Measurements from ENCODE around the gene EDIL3.

- TF ChIP-seq GABPA (IDR thresholded peaks at IDR 0.05; ENCODE audit: borderline replicate concordance, insufficient read depth, low read length), result no peak
- no peak for TF ChIP-seq KDM1A (IDR thresholded peaks at IDR 0.05; ENCODE audit: borderline replicate concordance, low read length)
- TF ChIP-seq CTCF (IDR thresholded peaks at IDR 0.05; ENCODE audit: control extremely low read depth in 1 of 3, insufficient read depth in 1 of 3, low read depth in 1 of 3, low read length in 3 of 3), result no peak
- TF ChIP-seq EP300 (IDR thresholded peaks at IDR 0.05; ENCODE audit: borderline replicate concordance in 1 of 2, low read depth in 2 of 2, low read length in 2 of 2), result no peak
- TF ChIP-seq EZH2 (IDR thresholded peaks at IDR 0.05; ENCODE audit: low read depth, low read length, severe bottlenecking), result no peak
- TF ChIP-seq FOSL1 (IDR thresholded peaks at IDR 0.05; ENCODE audit: insufficient read depth, low read depth, low read length), result no peak
- TF ChIP-seq POLR2A (IDR thresholded peaks at IDR 0.05; ENCODE audit: control extremely low read depth in 1 of 2, low read depth in 2 of 2, low read length in 2 of 2), result no peak
- no peak for TF ChIP-seq HDAC2 (IDR thresholded peaks at IDR 0.05; ENCODE audit: borderline replicate concordance in 1 of 2, low read depth in 2 of 2, low read length in 2 of 2)
These were observed 94.5 kb downstream of the EDIL3 start for GRCh38 chr5:84290161-84290560.

Data from H1 (cell line).